ENCODE results near the gene ZCCHC3. TPM values are rescaled to one million over a fixed set of nuclear protein-coding genes. Genes with fewer than 3 reads are reported as not detected.

ZCCHC3 gene
- total RNA-seq, 2 experiments from 2014 or later = 19.3 to 19.5 TPM

DNA sequence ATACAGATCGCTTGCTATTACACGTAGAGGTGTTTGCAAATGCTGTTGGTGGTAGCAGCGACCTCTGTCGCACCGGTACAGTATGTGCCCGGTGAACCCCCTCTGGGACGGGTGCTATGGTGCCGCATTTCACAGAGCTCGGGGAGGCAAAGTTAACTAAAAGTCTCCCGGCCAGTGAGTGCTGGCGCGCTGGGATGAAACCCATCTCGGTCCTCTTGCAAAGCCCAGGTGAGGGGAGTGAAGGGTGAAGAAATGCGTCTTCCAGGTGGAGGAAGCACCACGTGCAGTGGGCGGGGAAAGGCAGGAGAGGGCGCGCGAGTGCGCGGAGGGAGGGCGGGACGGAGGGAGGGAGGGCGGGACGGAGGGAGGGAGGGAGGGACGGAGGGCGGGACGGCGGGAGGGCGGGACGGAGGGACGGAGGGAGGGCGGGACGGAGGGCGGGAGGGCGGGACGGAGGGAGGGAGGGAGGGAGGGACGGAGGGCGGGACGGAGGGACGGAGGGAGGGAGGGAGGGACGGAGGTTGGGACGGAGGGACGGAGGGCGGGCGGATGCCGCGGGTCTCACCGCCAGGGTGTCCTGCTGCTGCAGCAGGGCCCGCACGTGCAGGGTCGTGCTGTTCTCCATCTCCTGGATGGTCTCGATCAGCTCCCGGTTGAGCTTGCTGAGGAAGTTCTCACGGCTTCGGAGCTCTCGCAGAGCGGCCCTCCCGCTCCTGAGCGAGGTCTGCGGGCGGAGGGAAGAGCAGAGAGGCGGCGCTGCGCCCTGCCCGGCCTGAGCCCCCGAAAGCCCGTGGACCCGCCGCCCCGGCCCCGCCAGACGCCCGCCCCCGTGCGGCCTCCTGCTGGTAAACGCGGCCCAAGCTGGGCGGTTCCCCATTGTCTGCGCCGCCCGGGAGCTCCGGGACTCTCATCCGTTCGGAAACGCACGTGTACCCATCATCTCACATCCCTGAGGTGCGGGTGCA lies 18.5 kb upstream of the ZCCHC3 start:
- no peaks in the 10 kb centered on the region for H3K4me1 ChIP-seq (ENCODE audit: insufficient read depth, low read length)
- H3K4me3 ChIP-seq (ENCODE audit: low read length) = no peak overlapping the region
- H3K27ac ChIP-seq (ENCODE audit: low read depth in 1 of 2, low read length in 2 of 2) = no peak overlapping the region
- H3K27me3 Mint-ChIP-seq = no peaks in the 10 kb centered on the region
- POLR2A ChIA-PET = no interaction called here
- DNase-seq = peak in 1 of 14 experiments; percentile 58
- H3K9me3 Mint-ChIP-seq = no peaks in the 10 kb centered on the region
- H3K4me3 Mint-ChIP-seq = no peak overlapping the region
- no peaks in the 10 kb centered on the region for H3K9me3 ChIP-seq (ENCODE audit: control insufficient read depth in 1 of 2, insufficient read depth in 1 of 2, low read length in 2 of 2)
- intact Hi-C loops (cut with DNase I, micrococcal nuclease) = no loop called here
- no peak for ATAC-seq (ENCODE audit: poor library complexity)
- CTCF ChIA-PET = no interaction called here
- no peak overlapping the region for H3K27ac Mint-ChIP-seq
- TF ChIP-seq, protein P1, sequence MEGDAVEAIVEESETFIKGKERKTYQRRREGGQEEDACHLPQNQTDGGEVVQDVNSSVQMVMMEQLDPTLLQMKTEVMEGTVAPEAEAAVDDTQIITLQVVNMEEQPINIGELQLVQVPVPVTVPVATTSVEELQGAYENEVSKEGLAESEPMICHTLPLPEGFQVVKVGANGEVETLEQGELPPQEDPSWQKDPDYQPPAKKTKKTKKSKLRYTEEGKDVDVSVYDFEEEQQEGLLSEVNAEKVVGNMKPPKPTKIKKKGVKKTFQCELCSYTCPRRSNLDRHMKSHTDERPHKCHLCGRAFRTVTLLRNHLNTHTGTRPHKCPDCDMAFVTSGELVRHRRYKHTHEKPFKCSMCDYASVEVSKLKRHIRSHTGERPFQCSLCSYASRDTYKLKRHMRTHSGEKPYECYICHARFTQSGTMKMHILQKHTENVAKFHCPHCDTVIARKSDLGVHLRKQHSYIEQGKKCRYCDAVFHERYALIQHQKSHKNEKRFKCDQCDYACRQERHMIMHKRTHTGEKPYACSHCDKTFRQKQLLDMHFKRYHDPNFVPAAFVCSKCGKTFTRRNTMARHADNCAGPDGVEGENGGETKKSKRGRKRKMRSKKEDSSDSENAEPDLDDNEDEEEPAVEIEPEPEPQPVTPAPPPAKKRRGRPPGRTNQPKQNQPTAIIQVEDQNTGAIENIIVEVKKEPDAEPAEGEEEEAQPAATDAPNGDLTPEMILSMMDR (IDR thresholded peaks at IDR 0.05) = no peak
- peaks cover 6% of the 10 kb centered on the region for H3K36me3 Mint-ChIP-seq (ENCODE audit: low read depth)
- H3K27me3 ChIP-seq (ENCODE audit: control insufficient read depth in 1 of 2, insufficient read depth in 2 of 2, low read length in 2 of 2) = no peaks in the 10 kb centered on the region
- no peaks in the 10 kb centered on the region for H3K4me1 Mint-ChIP-seq (ENCODE audit: low read depth)
- H3K36me3 ChIP-seq (ENCODE audit: insufficient read depth, low read length) = peaks cover 7% of the 10 kb centered on the region

DNA sequence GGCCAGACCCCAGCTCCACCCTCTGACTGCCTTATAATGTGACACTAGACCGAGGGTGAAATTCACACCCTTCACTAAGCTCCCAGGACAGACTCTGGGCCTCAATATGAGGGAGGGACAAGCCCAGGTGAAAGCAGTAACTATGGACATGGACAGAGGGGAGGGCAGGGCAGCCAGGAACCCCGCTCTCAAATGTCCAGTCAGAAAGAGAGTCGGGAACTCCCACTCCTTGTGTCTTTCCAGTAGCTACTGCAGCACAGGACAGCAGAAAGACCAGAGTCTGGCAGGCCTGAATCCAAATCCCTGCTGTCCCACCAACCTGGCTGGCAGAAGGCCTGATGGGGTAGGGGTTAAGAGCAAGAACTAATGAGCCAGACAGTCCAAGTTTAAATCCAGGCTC lies 13.2 kb upstream of the ZCCHC3 start:
- Mint-ChIP-seq H3K4me3 (no peak overlapping the region), H3K27ac (no peak overlapping the region), H3K9me3 (no peaks in the 10 kb centered on the region), H3K27me3 (no peaks in the 10 kb centered on the region), H3K4me1 (ENCODE audit: low read depth) (no peaks in the 10 kb centered on the region), H3K36me3 (ENCODE audit: low read depth) (no peaks in the 10 kb centered on the region)
- intact Hi-C loops (cut with DNase I, micrococcal nuclease) = no loop called here
- H3K27me3 ChIP-seq (ENCODE audit: control insufficient read depth in 1 of 2, insufficient read depth in 2 of 2, low read length in 2 of 2) = no peaks in the 10 kb centered on the region
- POLR2A ChIA-PET = interaction anchor here (0.5 kb wide), 1 partner anchor 13 kb away, joined by 3 read pairs; the partner anchor contains the start of gene ZCCHC3
- no peak overlapping the region for H3K4me3 ChIP-seq (ENCODE audit: low read length)
- H3K9me3 ChIP-seq (ENCODE audit: control insufficient read depth in 1 of 2, insufficient read depth in 1 of 2, low read length in 2 of 2) = no peaks in the 10 kb centered on the region
- no peaks in the 10 kb centered on the region for H3K36me3 ChIP-seq (ENCODE audit: insufficient read depth, low read length)
- DNase-seq = no peak
- no peaks in the 10 kb centered on the region for H3K4me1 ChIP-seq (ENCODE audit: insufficient read depth, low read length)
- TF ChIP-seq, protein P1 (IDR thresholded peaks at IDR 0.05) = no peak
- H3K27ac ChIP-seq (ENCODE audit: low read depth in 1 of 2, low read length in 2 of 2) = no peak overlapping the region
- CTCF ChIA-PET = no interaction called here
- no peak for ATAC-seq (ENCODE audit: poor library complexity)

DNA sequence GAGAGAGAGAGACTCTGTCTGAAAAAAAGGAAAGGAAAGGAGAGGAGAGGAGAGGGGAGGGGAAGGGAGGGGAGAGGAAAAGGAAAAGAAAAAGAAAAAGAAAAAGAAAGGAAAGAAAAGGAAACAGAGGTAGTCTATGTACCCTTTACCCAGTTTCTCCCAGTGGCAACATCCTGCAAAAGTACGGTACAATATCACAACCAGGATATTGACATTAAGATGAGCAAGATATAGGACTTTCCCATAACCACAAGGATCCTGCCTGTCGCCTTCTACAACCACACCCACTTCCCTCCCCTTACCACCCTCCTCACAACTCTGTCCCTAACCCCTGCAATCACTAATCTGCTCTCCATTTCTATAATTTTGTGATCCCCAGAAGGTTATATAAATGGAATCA lies 10.9 kb upstream of the ZCCHC3 start:
- TF ChIP-seq, protein P1 (IDR thresholded peaks at IDR 0.05) = no peak
- CTCF ChIA-PET = no interaction called here
- intact Hi-C loops (cut with DNase I, micrococcal nuclease) = no loop called here
- Mint-ChIP-seq H3K4me3 (no peak overlapping the region), H3K27ac (no peak overlapping the region), H3K27me3 (no peaks in the 10 kb centered on the region), H3K36me3 (ENCODE audit: low read depth) (no peaks in the 10 kb centered on the region), H3K9me3 (no peaks in the 10 kb centered on the region), H3K4me1 (ENCODE audit: low read depth) (peaks cover 6% of the 10 kb centered on the region)
- H3K4me1 ChIP-seq (ENCODE audit: insufficient read depth, low read length) = peaks cover 16% of the 10 kb centered on the region
- ATAC-seq (ENCODE audit: poor library complexity) (no peak), DNase-seq (no peak)
- H3K4me3 ChIP-seq (ENCODE audit: low read length) = no peak overlapping the region
- no peaks in the 10 kb centered on the region for H3K9me3 ChIP-seq (ENCODE audit: control insufficient read depth in 1 of 2, insufficient read depth in 1 of 2, low read length in 2 of 2)
- no peak overlapping the region for H3K27ac ChIP-seq (ENCODE audit: low read depth in 1 of 2, low read length in 2 of 2)
- POLR2A ChIA-PET = no interaction called here
- H3K36me3 ChIP-seq (ENCODE audit: insufficient read depth, low read length) = no peaks in the 10 kb centered on the region
- no peaks in the 10 kb centered on the region for H3K27me3 ChIP-seq (ENCODE audit: control insufficient read depth in 1 of 2, insufficient read depth in 2 of 2, low read length in 2 of 2)
